SK-N-SH (cell line): ENCODE measurements around the gene GAL3ST3. TPM values are rescaled to one million over a fixed set of nuclear protein-coding genes. Genes with fewer than 3 reads are reported as not detected.

Experiments used
- CTCF ChIA-PET: fragments of 300-600, 350-600 bp; formaldehyde crosslinking; extraction: SDS; loops from one replicate; lab custom pipeline; 2021; lab: Yijun Ruan, JAX
- POLR2A ChIA-PET: fragments of 350-600 bp; sonication (Branson Sonifier 250); formaldehyde crosslinking; extraction: SDS; loops from one replicate; lab custom pipeline; 2020; ENCODE audit warnings: antibody characterized with exemption, inconsistent platforms; lab: Yijun Ruan, JAX
- DNase-seq: peaks from one replicate; pipeline ENCODE4 v3.0.0; 2012
- H2AFZ ChIP-seq: fragments of 200-600 bp; sonication (generic); 2 replicates; pipeline ENCODE4 v1.8.1; 2016; ENCODE audit warnings: antibody characterized with exemption, mild to moderate bottlenecking, low read depth
- H3F3A ChIP-seq: fragments of 200-600 bp; sonication (generic); replicated peaks from 2 replicates; pipeline ENCODE3; 2016; ENCODE audit warnings: antibody characterized with exemption, mild to moderate bottlenecking; ENCODE audit not compliant: insufficient read depth
- H3K27ac ChIP-seq, 2 experiments: fragments of 200-500 bp in 1 of 2; fragments of 200-600 bp in 1 of 2; sonication (Bioruptor generic) in 1 of 2; sonication (generic), shearing (Covaris generic) in 1 of 2; 2 replicates each; pipeline versions ENCODE4 v1.5.1 to v1.6.1; 2014 to 2016; ENCODE audit warnings: low read depth in 2 of 2, inconsistent platforms in 1 of 2, low read length in 1 of 2, mild to moderate bottlenecking in 1 of 2, mixed read lengths in 1 of 2
- H3K27me3 ChIP-seq: fragments of 200-600 bp; sonication (generic), shearing (Covaris generic); 2 replicates; pipeline ENCODE4 v1.6.1; 2016; ENCODE audit warnings: mixed run types; ENCODE audit not compliant: insufficient read depth
- H3K36me3 ChIP-seq, 2 experiments: fragments of 200-500 bp in 1 of 2; fragments of 200-600 bp in 1 of 2; sonication (Bioruptor generic) in 1 of 2; sonication (generic) in 1 of 2; replicated peaks in 1 of 2; 2 replicates each; pipeline versions ENCODE3 to v1.5.1; 2014 to 2016; ENCODE audit warnings: low read length in 1 of 2, mild to moderate bottlenecking in 1 of 2; ENCODE audit not compliant: insufficient read depth in 2 of 2, control insufficient read depth in 1 of 2
- H3K4me1 ChIP-seq, 2 experiments: fragments of 200-500 bp in 1 of 2; fragments of 200-600 bp in 1 of 2; sonication (Bioruptor generic) in 1 of 2; sonication (generic), shearing (Covaris generic) in 1 of 2; 2 replicates each; pipeline versions ENCODE4 v1.5.1 to v1.6.1; 2014 to 2016; ENCODE audit warnings: low read depth in 1 of 2, low read length in 1 of 2, mixed run types in 1 of 2; ENCODE audit not compliant: insufficient read depth in 2 of 2, control insufficient read depth in 1 of 2
- H3K4me2 ChIP-seq: fragments of 200-600 bp; sonication (generic), shearing (Covaris generic); 2 replicates; pipeline ENCODE4 v1.6.1; 2017; ENCODE audit warnings: mixed run types
- H3K4me3 ChIP-seq, 2 experiments: fragments of 200-500 bp in 1 of 2; fragments of 200-600 bp in 1 of 2; sonication (Bioruptor generic) in 1 of 2; sonication (generic), shearing (Covaris generic) in 1 of 2; 2 replicates each; pipeline versions ENCODE4 v1.5.1 to v1.8.1; 2014 to 2016; ENCODE audit warnings: low read depth in 2 of 2, inconsistent platforms in 1 of 2, low read length in 1 of 2, mild to moderate bottlenecking in 1 of 2, mixed read lengths in 1 of 2, moderate library complexity in 1 of 2
- H3K79me2 ChIP-seq: fragments of 200-600 bp; sonication (generic); 2 replicates; pipeline ENCODE4 v1.8.1; 2017; ENCODE audit warnings: mild to moderate bottlenecking; ENCODE audit not compliant: insufficient read depth
- H3K9ac ChIP-seq: fragments of 200-600 bp; sonication (generic); 2 replicates; pipeline ENCODE4 v1.6.1; 2017; ENCODE audit warnings: mixed run types
- H3K9me2 ChIP-seq: fragments of 200-600 bp; sonication (generic); 2 replicates; pipeline ENCODE4 v1.6.1; 2017; ENCODE audit warnings: mixed run types
- H3K9me3 ChIP-seq: fragments of 200-600 bp; sonication (generic); 2 replicates; pipeline ENCODE4 v1.6.1; 2017; ENCODE audit warnings: mixed run types, mild to moderate bottlenecking, moderate library complexity
- H4K20me1 ChIP-seq: fragments of 200-600 bp; sonication (generic); 2 replicates; pipeline ENCODE4 v1.6.1; 2017; ENCODE audit warnings: mild to moderate bottlenecking, mixed run types; ENCODE audit not compliant: insufficient read depth
- ELF1 ChIP-seq: IDR thresholded peaks from 2 replicates; pipeline ENCODE4 v1.4.0; 2012
- EP300 ChIP-seq, 2 experiments: IDR thresholded peaks; 2 replicates each; pipeline versions ENCODE4 v1.4.0 to v1.6.1; 2012; ENCODE audit warnings: borderline replicate concordance in 1 of 2, low read depth in 1 of 2, low read length in 1 of 2
- EZH2phosphoT487 ChIP-seq: fragments of 200-600 bp; sonication (generic); IDR thresholded peaks from 2 replicates; pipeline ENCODE4 v1.6.1; 2017; ENCODE audit warnings: low read depth, mixed run types, mild to moderate bottlenecking, antibody characterized with exemption, moderate library complexity, borderline replicate concordance
- IRF3 ChIP-seq: fragments of 150-350 bp; IDR thresholded peaks from 2 replicates; pipeline ENCODE4 v1.6.1; 2016; ENCODE audit warnings: mild to moderate bottlenecking, low read depth, low read length
- NRF1 ChIP-seq: IDR thresholded peaks from 2 replicates; pipeline ENCODE4 v1.6.1; 2012; ENCODE audit warnings: low read depth, mild to moderate bottlenecking, low read length
- USF1 ChIP-seq: IDR thresholded peaks from 2 replicates; pipeline ENCODE4 v1.4.0; 2012; ENCODE audit warnings: low read depth, borderline replicate concordance
- USF2 ChIP-seq: fragments of 150-350 bp; IDR thresholded peaks from 2 replicates; pipeline ENCODE4 v1.6.1; 2017; ENCODE audit warnings: antibody characterized with exemption, low read length, low read depth, borderline replicate concordance
- WGBS: methylation state at CpG from one replicate; pipeline ENCODE4 v1.1.6; 2017; ENCODE audit warnings: low lambda C conversion rate; 5-methylcytosine and 5-hydroxymethylcytosine counted together
- polyA plus RNA-seq, 3 experiments: library from polyadenylated mRNA; depleted of rRNA; stranded (reverse); fragments of >200 nt; gene quantifications; 2 replicates each; pipeline ENCODE4 v1.2.3, GENCODE V29; 2012
- TF ChIP-seq, protein P1 (sequence below): IDR thresholded peaks from 2 replicates; pipeline ENCODE4 v1.6.1; 2012; ENCODE audit warnings: mild to moderate bottlenecking, low read depth, low read length, moderate library complexity
- TF ChIP-seq, protein P2 (sequence below): IDR thresholded peaks from 2 replicates; pipeline ENCODE4 v1.4.0; 2012; ENCODE audit warnings: low read depth
- TF ChIP-seq, protein P3 (sequence below): IDR thresholded peaks from 2 replicates; pipeline ENCODE4 v1.4.0; 2012; ENCODE audit warnings: low read depth, borderline replicate concordance
- TF ChIP-seq, protein P4 (sequence below): fragments of 200-600 bp; sonication (generic); IDR thresholded peaks from 2 replicates; pipeline ENCODE4 v1.6.1; 2017; ENCODE audit warnings: antibody characterized with exemption, mild to moderate bottlenecking, moderate library complexity

Gene GAL3ST3
- polyA plus RNA-seq, 1 of the 3 experiments (the other 2 are of a cell fraction), result 3.2 TPM

- no peak overlapping the region for H3K4me2 ChIP-seq
- POLR2A ChIA-PET, result no interaction called here
- no peaks in the 10 kb centered on the region for H3K36me3 ChIP-seq
Observed at GRCh38 chr11:66035653-66036333, 13.2 kb downstream of the GAL3ST3 start.

DNA sequence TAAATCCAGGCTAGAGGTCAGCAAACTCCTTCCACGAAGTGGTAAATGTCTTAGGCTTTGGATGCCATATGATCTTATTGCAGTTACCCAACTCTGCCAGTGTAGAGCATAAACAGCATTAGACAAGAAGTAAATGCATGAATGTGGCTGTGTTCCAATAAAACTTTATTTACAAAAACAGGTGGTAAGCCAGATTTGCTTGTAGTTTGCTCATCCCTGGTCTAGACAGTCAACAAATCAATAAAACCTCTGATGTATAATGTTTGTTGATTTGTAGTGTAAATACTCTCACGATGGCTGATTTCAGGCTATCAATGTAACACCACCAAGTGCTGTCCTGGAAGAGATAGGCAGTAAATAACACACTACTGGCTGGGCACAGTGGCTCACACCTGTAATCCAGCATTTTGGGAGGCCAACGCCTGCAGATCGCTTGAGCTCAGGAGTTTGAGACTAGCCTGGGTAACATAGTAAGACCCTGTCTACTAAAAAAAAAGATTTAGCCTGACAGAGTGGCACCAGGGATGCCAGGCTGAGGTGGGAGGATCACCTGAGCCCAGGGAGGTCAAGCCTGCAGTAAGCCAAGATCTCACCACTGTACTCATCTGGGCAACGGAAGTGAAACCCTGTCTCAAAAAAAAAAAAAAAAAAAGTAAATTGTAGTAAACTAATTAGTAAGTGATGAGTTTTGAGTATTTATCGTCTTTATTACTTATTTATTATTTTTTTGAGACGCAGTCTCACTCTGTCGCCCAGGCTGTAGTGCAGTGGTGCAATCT is 15.8 kb downstream of the GAL3ST3 start:
- Histone ChIP-seq H3K4me2 (no peak overlapping the region), H3K4me3 (no peak overlapping the region), H3K27me3 (no peaks in the 10 kb centered on the region), H3K27ac (no peak overlapping the region), H3K9me2 (no peaks in the 10 kb centered on the region), H3K9ac (no peak overlapping the region), H3K9me3 (no peaks in the 10 kb centered on the region), H3F3A (no peaks in the 10 kb centered on the region), H3K36me3 (no peaks in the 10 kb centered on the region), H4K20me1 (no peaks in the 10 kb centered on the region), H3K79me2 (no peaks in the 10 kb centered on the region), H2AFZ (no peak overlapping the region), H3K4me1 (no peaks in the 10 kb centered on the region)
- CTCF ChIA-PET, result interaction anchor here (3.9 to 8.8 kb wide), 2 partner anchors 11 to 12 kb away, joined by 27 to 55 read pairs; no protein-coding TSS in a partner anchor
- DNase-seq, result no peak
- WGBS, result 69% methylated on average over 8 of the region's 8 CpGs
- POLR2A ChIA-PET, result no interaction called here
- TF ChIP-seq IRF3, result no peak
- TF ChIP-seq, protein P1, sequence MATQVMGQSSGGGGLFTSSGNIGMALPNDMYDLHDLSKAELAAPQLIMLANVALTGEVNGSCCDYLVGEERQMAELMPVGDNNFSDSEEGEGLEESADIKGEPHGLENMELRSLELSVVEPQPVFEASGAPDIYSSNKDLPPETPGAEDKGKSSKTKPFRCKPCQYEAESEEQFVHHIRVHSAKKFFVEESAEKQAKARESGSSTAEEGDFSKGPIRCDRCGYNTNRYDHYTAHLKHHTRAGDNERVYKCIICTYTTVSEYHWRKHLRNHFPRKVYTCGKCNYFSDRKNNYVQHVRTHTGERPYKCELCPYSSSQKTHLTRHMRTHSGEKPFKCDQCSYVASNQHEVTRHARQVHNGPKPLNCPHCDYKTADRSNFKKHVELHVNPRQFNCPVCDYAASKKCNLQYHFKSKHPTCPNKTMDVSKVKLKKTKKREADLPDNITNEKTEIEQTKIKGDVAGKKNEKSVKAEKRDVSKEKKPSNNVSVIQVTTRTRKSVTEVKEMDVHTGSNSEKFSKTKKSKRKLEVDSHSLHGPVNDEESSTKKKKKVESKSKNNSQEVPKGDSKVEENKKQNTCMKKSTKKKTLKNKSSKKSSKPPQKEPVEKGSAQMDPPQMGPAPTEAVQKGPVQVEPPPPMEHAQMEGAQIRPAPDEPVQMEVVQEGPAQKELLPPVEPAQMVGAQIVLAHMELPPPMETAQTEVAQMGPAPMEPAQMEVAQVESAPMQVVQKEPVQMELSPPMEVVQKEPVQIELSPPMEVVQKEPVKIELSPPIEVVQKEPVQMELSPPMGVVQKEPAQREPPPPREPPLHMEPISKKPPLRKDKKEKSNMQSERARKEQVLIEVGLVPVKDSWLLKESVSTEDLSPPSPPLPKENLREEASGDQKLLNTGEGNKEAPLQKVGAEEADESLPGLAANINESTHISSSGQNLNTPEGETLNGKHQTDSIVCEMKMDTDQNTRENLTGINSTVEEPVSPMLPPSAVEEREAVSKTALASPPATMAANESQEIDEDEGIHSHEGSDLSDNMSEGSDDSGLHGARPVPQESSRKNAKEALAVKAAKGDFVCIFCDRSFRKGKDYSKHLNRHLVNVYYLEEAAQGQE, result no peak
- TF ChIP-seq, protein P2, sequence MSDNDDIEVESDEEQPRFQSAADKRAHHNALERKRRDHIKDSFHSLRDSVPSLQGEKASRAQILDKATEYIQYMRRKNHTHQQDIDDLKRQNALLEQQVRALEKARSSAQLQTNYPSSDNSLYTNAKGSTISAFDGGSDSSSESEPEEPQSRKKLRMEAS, result no peak
- TF ChIP-seq USF1, result no peak
- no peak for TF ChIP-seq ELF1
- TF ChIP-seq, protein P3, sequence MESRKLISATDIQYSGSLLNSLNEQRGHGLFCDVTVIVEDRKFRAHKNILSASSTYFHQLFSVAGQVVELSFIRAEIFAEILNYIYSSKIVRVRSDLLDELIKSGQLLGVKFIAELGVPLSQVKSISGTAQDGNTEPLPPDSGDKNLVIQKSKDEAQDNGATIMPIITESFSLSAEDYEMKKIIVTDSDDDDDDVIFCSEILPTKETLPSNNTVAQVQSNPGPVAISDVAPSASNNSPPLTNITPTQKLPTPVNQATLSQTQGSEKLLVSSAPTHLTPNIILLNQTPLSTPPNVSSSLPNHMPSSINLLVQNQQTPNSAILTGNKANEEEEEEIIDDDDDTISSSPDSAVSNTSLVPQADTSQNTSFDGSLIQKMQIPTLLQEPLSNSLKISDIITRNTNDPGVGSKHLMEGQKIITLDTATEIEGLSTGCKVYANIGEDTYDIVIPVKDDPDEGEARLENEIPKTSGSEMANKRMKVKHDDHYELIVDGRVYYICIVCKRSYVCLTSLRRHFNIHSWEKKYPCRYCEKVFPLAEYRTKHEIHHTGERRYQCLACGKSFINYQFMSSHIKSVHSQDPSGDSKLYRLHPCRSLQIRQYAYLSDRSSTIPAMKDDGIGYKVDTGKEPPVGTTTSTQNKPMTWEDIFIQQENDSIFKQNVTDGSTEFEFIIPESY, result no peak
- no peak for TF ChIP-seq EP300 (IDR thresholded peaks at IDR 0.05; ENCODE audit: borderline replicate concordance in 1 of 2, low read depth in 1 of 2, low read length in 1 of 2)
- no peak for TF ChIP-seq USF2

More at GRCh38 chr11:66035653-66036333, 13.2 kb downstream of the GAL3ST3 start:
- no peak overlapping the region for H2AFZ ChIP-seq
- no peaks in the 10 kb centered on the region for H3K9me2 ChIP-seq
- H3K9me3 ChIP-seq, result no peaks in the 10 kb centered on the region
- CTCF ChIA-PET, result interaction anchor here (0.8 to 8.8 kb wide), 6 partner anchors 9 to 324 kb away, joined by 3 to 55 read pairs (median 4); partner anchors contain the start of gene CATSPER1
- H3K27me3 ChIP-seq, result no peaks in the 10 kb centered on the region
- no peak overlapping the region for H3K27ac ChIP-seq
- no peak overlapping the region for H3K9ac ChIP-seq
- H3K79me2 ChIP-seq, result no peaks in the 10 kb centered on the region
- no peaks in the 10 kb centered on the region for H3K4me1 ChIP-seq
- DNase-seq, result no peak
- no peak overlapping the region for H3K4me3 ChIP-seq
- 28% methylated on average over 7 of the region's 9 CpGs for WGBS
- H3F3A ChIP-seq, result no peaks in the 10 kb centered on the region
- H4K20me1 ChIP-seq, result no peaks in the 10 kb centered on the region
- TF ChIP-seq EZH2phosphoT487 (no peak), NRF1 (no peak)
- TF ChIP-seq, protein P4, sequence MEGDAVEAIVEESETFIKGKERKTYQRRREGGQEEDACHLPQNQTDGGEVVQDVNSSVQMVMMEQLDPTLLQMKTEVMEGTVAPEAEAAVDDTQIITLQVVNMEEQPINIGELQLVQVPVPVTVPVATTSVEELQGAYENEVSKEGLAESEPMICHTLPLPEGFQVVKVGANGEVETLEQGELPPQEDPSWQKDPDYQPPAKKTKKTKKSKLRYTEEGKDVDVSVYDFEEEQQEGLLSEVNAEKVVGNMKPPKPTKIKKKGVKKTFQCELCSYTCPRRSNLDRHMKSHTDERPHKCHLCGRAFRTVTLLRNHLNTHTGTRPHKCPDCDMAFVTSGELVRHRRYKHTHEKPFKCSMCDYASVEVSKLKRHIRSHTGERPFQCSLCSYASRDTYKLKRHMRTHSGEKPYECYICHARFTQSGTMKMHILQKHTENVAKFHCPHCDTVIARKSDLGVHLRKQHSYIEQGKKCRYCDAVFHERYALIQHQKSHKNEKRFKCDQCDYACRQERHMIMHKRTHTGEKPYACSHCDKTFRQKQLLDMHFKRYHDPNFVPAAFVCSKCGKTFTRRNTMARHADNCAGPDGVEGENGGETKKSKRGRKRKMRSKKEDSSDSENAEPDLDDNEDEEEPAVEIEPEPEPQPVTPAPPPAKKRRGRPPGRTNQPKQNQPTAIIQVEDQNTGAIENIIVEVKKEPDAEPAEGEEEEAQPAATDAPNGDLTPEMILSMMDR, result no peak
